IMR-90 (cell line): ENCODE results near the gene ABHD17A. TPM values are rescaled to one million over a fixed set of nuclear protein-coding genes. Genes with fewer than 3 reads are reported as not detected.
"Not testable (repeated sequence)": the region's sequence is repeated elsewhere in the genome, so short reads cannot be mapped to it uniquely, and the experiment has no call there.

Experiments
- ATAC-seq: fragments of 200-7000 bp; cut with Tn5 transposase; 2 replicates; pipeline ENCODE4 v1.9.1; 2020; ENCODE audit warnings: low read depth, mild to moderate bottlenecking, moderate library complexity
- BruUV-seq: library from RNA; stranded (reverse); fragments of 400-500 nt; replicated peaks from 2 replicates; lab custom pipeline; 2021; lab: Mats Ljungman, UMichigan
- CTCF ChIA-PET: fragments of 300-600 bp; formaldehyde crosslinking; extraction: SDS; loops from one replicate; lab custom pipeline; 2021; ENCODE audit warnings: antibody characterized with exemption; lab: Yijun Ruan, JAX
- POLR2A ChIA-PET: fragments of 300-600 bp; sonication (Branson Sonifier 250); formaldehyde crosslinking; loops from one replicate; lab custom pipeline; 2022; ENCODE audit warnings: antibody characterized with exemption; ENCODE audit not compliant: unreplicated experiment; lab: Charles Lee
- DNase-seq: peaks from one replicate; pipeline ENCODE4 v3.0.0; 2013
- H2AFZ ChIP-seq: replicated peaks from 2 replicates; pipeline ENCODE3; 2013; ENCODE audit warnings: low read length, mild to moderate bottlenecking; ENCODE audit not compliant: poor library complexity
- H2AK5ac ChIP-seq: 2 replicates; pipeline ENCODE4 v1.6.1; 2013; ENCODE audit warnings: low read depth, low read length, inconsistent platforms
- H2AK9ac ChIP-seq: replicated peaks from 2 replicates; pipeline ENCODE3; 2013; ENCODE audit warnings: mild to moderate bottlenecking, low read depth, low read length, moderate library complexity; ENCODE audit not compliant: poor library complexity
- H2BK120ac ChIP-seq: 2 replicates; pipeline ENCODE4 v1.6.1; 2013; ENCODE audit warnings: low read depth, low read length, inconsistent platforms
- H2BK15ac ChIP-seq: 3 replicates; pipeline ENCODE4 v1.6.1; 2013; ENCODE audit warnings: low read depth, low read length, inconsistent platforms
- H2BK20ac ChIP-seq: 2 replicates; pipeline ENCODE4 v1.6.1; 2013; ENCODE audit warnings: low read depth, mild to moderate bottlenecking, inconsistent platforms, low read length, moderate library complexity
- H2BK5ac ChIP-seq: 2 replicates; pipeline ENCODE4 v1.6.1; 2013; ENCODE audit warnings: mild to moderate bottlenecking, low read depth, low read length, inconsistent platforms; ENCODE audit not compliant: poor library complexity, severe bottlenecking
- H3K14ac ChIP-seq: replicated peaks from 2 replicates; pipeline ENCODE4 v1.6.1; 2013; ENCODE audit warnings: low read depth, low read length, inconsistent platforms
- H3K18ac ChIP-seq: 2 replicates; pipeline ENCODE4 v1.6.1; 2013; ENCODE audit warnings: low read depth, low read length, control low read depth
- H3K23ac ChIP-seq: 2 replicates; pipeline ENCODE4 v1.6.1; 2013; ENCODE audit warnings: low read depth, low read length, inconsistent platforms
- H3K27ac ChIP-seq: 2 replicates; pipeline ENCODE4 v1.5.1; 2013; ENCODE audit warnings: mild to moderate bottlenecking, control low read depth, low read length; ENCODE audit not compliant: insufficient read depth
- H3K27me3 ChIP-seq: 2 replicates; pipeline ENCODE4 v1.6.1; 2013; ENCODE audit warnings: low read length; ENCODE audit not compliant: control insufficient read depth, insufficient read depth
- H3K36me3 ChIP-seq: 2 replicates; pipeline ENCODE4 v1.6.1; 2013; ENCODE audit warnings: low read length, mixed read lengths; ENCODE audit not compliant: control insufficient read depth, insufficient read depth
- H3K4ac ChIP-seq: 2 replicates; pipeline ENCODE4 v1.6.1; 2013; ENCODE audit warnings: low read depth, low read length, inconsistent platforms
- H3K4me1 ChIP-seq: 2 replicates; pipeline ENCODE4 v1.6.1; 2013; ENCODE audit warnings: low read length, mixed read lengths; ENCODE audit not compliant: control insufficient read depth, insufficient read depth
- H3K4me2 ChIP-seq: 2 replicates; pipeline ENCODE4 v1.6.1; 2013; ENCODE audit warnings: low read depth, mild to moderate bottlenecking, control low read depth, low read length, moderate library complexity
- H3K4me3 ChIP-seq: 2 replicates; pipeline ENCODE4 v1.5.1; 2013; ENCODE audit warnings: low read depth, mild to moderate bottlenecking, control low read depth, low read length, moderate library complexity; ENCODE audit not compliant: insufficient read depth
- H3K56ac ChIP-seq: 2 replicates; pipeline ENCODE4 v1.6.1; 2013; ENCODE audit warnings: low read length, inconsistent platforms; ENCODE audit not compliant: insufficient read depth; ENCODE audit errors: extremely low read depth
- H3K79me1 ChIP-seq, 2 experiments: 2 replicates each; pipeline ENCODE4 v1.6.1; 2013; ENCODE audit warnings: low read length in 2 of 2, inconsistent platforms in 1 of 2, low read depth in 1 of 2
- H3K9ac ChIP-seq: 2 replicates; pipeline ENCODE4 v1.6.1; 2013; ENCODE audit warnings: low read depth, low read length, control low read depth
- H3K9me1 ChIP-seq: 2 replicates; pipeline ENCODE4 v1.6.1; 2013; ENCODE audit warnings: low read length, inconsistent platforms; ENCODE audit not compliant: insufficient read depth
- H3K9me3 ChIP-seq: 2 replicates; pipeline ENCODE4 v1.6.1; 2013; ENCODE audit warnings: low read length; ENCODE audit not compliant: control insufficient read depth, insufficient read depth
- H4K20me1 ChIP-seq: 2 replicates; pipeline ENCODE4 v1.6.1; 2013; ENCODE audit warnings: low read length, inconsistent platforms; ENCODE audit not compliant: insufficient read depth
- H4K5ac ChIP-seq: 2 replicates; pipeline ENCODE4 v1.6.1; 2013; ENCODE audit warnings: mild to moderate bottlenecking, low read depth, low read length, control low read depth
- H4K8ac ChIP-seq, 2 experiments: 2 replicates each; pipeline ENCODE4 v1.6.1; 2013; ENCODE audit warnings: low read depth in 2 of 2, low read length in 2 of 2, control low read depth in 1 of 2, inconsistent platforms in 1 of 2
- H4K91ac ChIP-seq: 2 replicates; pipeline ENCODE4 v1.6.1; 2013; ENCODE audit warnings: low read depth, low read length, inconsistent platforms; ENCODE audit not compliant: insufficient read depth
- WGBS, 2 experiments: methylation state at CpG; one replicate each; pipeline versions ENCODE4 v1.1.5 to v1.1.7; 2013; ENCODE audit warnings: missing lambda C conversion rate in 2 of 2; ENCODE audit not compliant: insufficient read length in 1 of 2; ENCODE audit errors: extremely low coverage in 2 of 2; 5-methylcytosine and 5-hydroxymethylcytosine counted together
- dilution Hi-C: fragments of 300-500 bp; cut with HindIII; formaldehyde crosslinking; loops from one replicate; pipeline ENCODE4 v1.14.3; 2018; ENCODE audit warnings: low sequenced_read_pairs; ENCODE audit not compliant: unreplicated experiment
- in situ Hi-C: fragments of 300-500 bp; cut with MboI; formaldehyde crosslinking; loops from 3 replicates; pipeline ENCODE4 v1.14.3; 2019; ENCODE audit warnings: low sequenced_read_pairs, inconsistent platforms, mixed read lengths
- intact Hi-C: fragments of 100-400 bp; cut with micrococcal nuclease; formaldehyde crosslinking; loops from 2 replicates; pipeline ENCODE4 v1.10.0; 2022
- polyA plus RNA-seq, 3 experiments: library from polyadenylated mRNA; depleted of rRNA; stranded (reverse); fragments of >200 nt; gene quantifications; 2 replicates each; pipeline ENCODE4 v1.2.3, GENCODE V29; 2012; ENCODE audit warnings: low replicate concordance in 1 of 3
- total RNA-seq: library from RNA; depleted of rRNA; stranded (reverse); fragments of >200 nt; gene quantifications from 2 replicates; pipeline ENCODE4 v1.2.3, GENCODE V29; 2012

ABHD17A gene
- total and polyA plus RNA-seq, 2 of the 4 experiments (the other 2 are of a cell fraction): 37.8 to 76.2 TPM

DNA sequence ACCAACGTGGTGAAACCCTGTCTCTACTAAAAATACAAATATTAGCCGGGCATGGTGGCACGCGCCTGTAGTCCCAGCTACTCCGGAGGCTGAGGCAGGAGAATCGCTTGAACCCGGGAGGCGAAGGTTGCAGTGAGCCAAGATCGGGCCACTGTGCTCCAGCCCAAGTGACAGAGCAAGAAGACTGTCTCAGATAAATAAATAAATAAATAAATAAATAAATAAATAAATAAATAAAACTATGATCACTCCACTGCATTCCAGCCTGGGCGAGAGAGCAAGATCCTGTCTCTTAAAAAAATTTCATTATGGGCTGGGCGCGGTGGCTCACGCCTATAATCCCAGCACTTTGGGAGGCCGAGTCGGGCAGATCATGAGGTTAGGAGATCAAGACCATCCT is 1.1 kb upstream of the ABHD17A start:
- H3K4me3 ChIP-seq, H2AK5ac ChIP-seq, H2BK20ac ChIP-seq, H3K27me3 ChIP-seq, BruUV-seq, H3K9ac ChIP-seq, H3K18ac ChIP-seq, POLR2A ChIA-PET, H2BK15ac ChIP-seq, H3K27ac ChIP-seq, intact Hi-C loops, H4K8ac ChIP-seq, H4K5ac ChIP-seq, H2BK120ac ChIP-seq, H2AFZ ChIP-seq, ATAC-seq, H2AK9ac ChIP-seq, DNase-seq, H4K91ac ChIP-seq, H2BK5ac ChIP-seq, H3K36me3 ChIP-seq, H3K4me2 ChIP-seq, H3K23ac ChIP-seq, dilution Hi-C loops, H3K9me3 ChIP-seq, H3K4ac ChIP-seq, H3K56ac ChIP-seq, H3K14ac ChIP-seq, in situ Hi-C loops: not testable (repeated sequence)
- Histone ChIP-seq H3K79me1 (peaks cover 4 to 35% of the 10 kb centered on the region in 2 experiments), H3K4me1 (peaks cover 24% of the 10 kb centered on the region), H4K20me1 (peaks cover 34% of the 10 kb centered on the region), H3K9me1 (peaks cover 18% of the 10 kb centered on the region)
- CTCF ChIA-PET: interaction anchor here (0.6 to 0.8 kb wide), 2 partner anchors 10 to 89 kb away, joined by 3 read pairs; no protein-coding TSS in a partner anchor
- no CpG with 5 or more reads among the region's 15 CpGs for WGBS, 2 experiments
